Endothelial cell of umbilical vein (primary cell): ENCODE data around the gene CSMD2. TPM values are rescaled to one million over a fixed set of nuclear protein-coding genes. Genes with fewer than 3 reads are reported as not detected.

Source experiments
- BruUV-seq: library from RNA; stranded (reverse); fragments of 400-500 nt; replicated peaks from 2 replicates; lab custom pipeline; 2021; lab: Mats Ljungman, UMichigan
- CTCF ChIA-PET: fragments of 300-600, 350-600 bp; sonication (Branson Sonifier 250); formaldehyde crosslinking; loops from one replicate; lab custom pipeline; 2021; ENCODE audit warnings: antibody characterized with exemption, inconsistent platforms; lab: Charles Lee
- POLR2A ChIA-PET: fragments of 300-600, 350-600 bp; sonication (Branson Sonifier 250); formaldehyde crosslinking; loops from one replicate; lab custom pipeline; 2021; ENCODE audit warnings: antibody characterized with exemption, inconsistent platforms; lab: Charles Lee
- DNase-seq: peaks from one replicate; pipeline ENCODE4 v3.0.0-alpha.2; 2011; ENCODE audit warnings: low read depth, low spot score
- FAIRE-seq: peaks from 2 replicates; lab custom pipeline; 2011; peaks lifted over from hg19 to GRCh38; lab: Jason Lieb, UNC
- H2AFZ ChIP-seq: 2 replicates; pipeline ENCODE4 v1.6.0; 2012; ENCODE audit warnings: low read depth, low read length, control low read depth, inconsistent platforms
- H3K27ac ChIP-seq: 2 replicates; pipeline ENCODE4 v1.5.1; 2011; ENCODE audit warnings: low read depth, mild to moderate bottlenecking, control low read depth, low read length, moderate library complexity; ENCODE audit not compliant: insufficient read depth
- H3K27me3 ChIP-seq, 2 experiments: 2 replicates each; pipeline versions ENCODE4 v1.6.0 to v1.6.1; 2011; ENCODE audit warnings: low read length in 2 of 2, mixed read lengths in 1 of 2; ENCODE audit not compliant: control insufficient read depth in 2 of 2, insufficient read depth in 2 of 2
- H3K36me3 ChIP-seq, 2 experiments: 2 replicates in 1 of 2; 3 replicates in 1 of 2; pipeline ENCODE4 v1.5.1; 2011; ENCODE audit warnings: low read length in 2 of 2, mild to moderate bottlenecking in 1 of 2, moderate library complexity in 1 of 2; ENCODE audit not compliant: control insufficient read depth in 2 of 2, insufficient read depth in 2 of 2; ENCODE audit errors: extremely low read depth in 1 of 2
- H3K4me1 ChIP-seq: 3 replicates; pipeline ENCODE4 v1.5.1; 2011; ENCODE audit warnings: mild to moderate bottlenecking, low read length; ENCODE audit not compliant: control insufficient read depth, insufficient read depth; ENCODE audit errors: extremely low read depth
- H3K4me2 ChIP-seq: 2 replicates; pipeline ENCODE4 v1.6.1; 2011; ENCODE audit warnings: low read length, control low read depth, mixed read lengths; ENCODE audit not compliant: insufficient read depth
- H3K4me3 ChIP-seq, 3 experiments: fragments of 200-600 bp in 1 of 3; sonication (generic), shearing (Covaris generic) in 1 of 3; replicated peaks in 1 of 3; 2 replicates each; pipeline ENCODE4 v1.5.1; 2011 to 2016; ENCODE audit warnings: control low read depth in 3 of 3, low read length in 3 of 3, mild to moderate bottlenecking in 2 of 3, inconsistent platforms in 1 of 3, low read depth in 1 of 3, moderate library complexity in 1 of 3; ENCODE audit not compliant: insufficient read depth in 1 of 3
- H3K79me2 ChIP-seq: 2 replicates; pipeline ENCODE4 v1.6.0; 2012; ENCODE audit warnings: low read length, inconsistent platforms; ENCODE audit not compliant: control insufficient read depth, insufficient read depth
- H3K9ac ChIP-seq: replicated peaks from 2 replicates; pipeline ENCODE3; 2011; ENCODE audit warnings: low read length, control low read depth; ENCODE audit not compliant: insufficient read depth; ENCODE audit errors: extremely low read depth
- H3K9me1 ChIP-seq: replicated peaks from 3 replicates; pipeline ENCODE4 v1.6.0; 2011; ENCODE audit warnings: mild to moderate bottlenecking, low read length; ENCODE audit not compliant: control insufficient read depth, insufficient read depth; ENCODE audit errors: extremely low read depth
- H3K9me3 ChIP-seq: replicated peaks from 2 replicates; pipeline ENCODE4 v1.5.1; 2012; ENCODE audit warnings: low read length, inconsistent platforms; ENCODE audit not compliant: control insufficient read depth, insufficient read depth
- H4K20me1 ChIP-seq: replicated peaks from 2 replicates; pipeline ENCODE3; 2011; ENCODE audit warnings: mild to moderate bottlenecking, low read length; ENCODE audit not compliant: control insufficient read depth, insufficient read depth; ENCODE audit errors: extremely low read depth
- EZH2 ChIP-seq: IDR thresholded peaks from 2 replicates; pipeline ENCODE4 v1.6.1; 2012; ENCODE audit warnings: borderline replicate concordance, low read depth, mild to moderate bottlenecking, moderate library complexity, low read length, inconsistent platforms; ENCODE audit not compliant: severe bottlenecking
- FOS ChIP-seq: IDR thresholded peaks from 2 replicates; pipeline ENCODE4 v1.6.1; 2011; ENCODE audit warnings: mild to moderate bottlenecking, low read length, moderate library complexity, borderline replicate concordance; ENCODE audit not compliant: insufficient read depth
- GATA2 ChIP-seq: IDR thresholded peaks from 2 replicates; pipeline ENCODE4 v1.7.0; 2011; ENCODE audit warnings: low read depth, mild to moderate bottlenecking, moderate library complexity, mixed read lengths, low read length; ENCODE audit not compliant: insufficient read length, insufficient read depth
- JUN ChIP-seq: IDR thresholded peaks from 2 replicates; pipeline ENCODE4 v1.6.1; 2011; ENCODE audit warnings: borderline replicate concordance, low read depth; ENCODE audit not compliant: insufficient read length, insufficient read depth
- MYC ChIP-seq: IDR thresholded peaks from one replicate; pipeline ENCODE4 v1.6.1; 2011; ENCODE audit warnings: mild to moderate bottlenecking, low read depth, low read length
- POLR2A ChIP-seq: IDR thresholded peaks from 2 replicates; pipeline ENCODE4 v1.6.1; 2012; ENCODE audit warnings: low read depth, mild to moderate bottlenecking, control low read depth, low read length
- POLR2AphosphoS5 ChIP-seq: IDR thresholded peaks from 2 replicates; pipeline ENCODE4 v1.6.1; 2012; ENCODE audit warnings: low read depth, mild to moderate bottlenecking, control low read depth, low read length, moderate library complexity; ENCODE audit not compliant: insufficient read depth
- dilution Hi-C: fragments of 300-500 bp; cut with MboI; formaldehyde crosslinking; loops from one replicate; pipeline ENCODE4 v1.15.0; 2019; ENCODE audit warnings: low sequenced_read_pairs; ENCODE audit not compliant: extremely low pct_ligation_motif_present
- intact Hi-C: fragments of 100-400 bp; cut with micrococcal nuclease; formaldehyde crosslinking; loops from one replicate; pipeline ENCODE4 v1.10.0; 2022
- polyA plus RNA-seq, 4 experiments: library from polyadenylated mRNA; depleted of rRNA in 3 of 4; stranded (reverse) in 3 of 4; unstranded in 1 of 4; fragments of >200 nt; gene quantifications; 2 replicates each; pipeline versions ENCODE4 v1.2.1 to v1.2.3, GENCODE V29; 2011 to 2012; ENCODE audit warnings: missing spikeins in 1 of 4
- total RNA-seq: library from RNA; stranded (reverse); gene quantifications from 2 replicates; pipeline ENCODE4 v1.2.3, GENCODE V29; 2021
- TF ChIP-seq, protein P1 (sequence below), 2 donors: IDR thresholded peaks; 1 replicate in 1 of 2; 2 replicates in 1 of 2; pipeline ENCODE4 v1.5.1; 2011; ENCODE audit warnings: low read length in 2 of 2, mild to moderate bottlenecking in 2 of 2, moderate library complexity in 2 of 2, control low read depth in 1 of 2, inconsistent platforms in 1 of 2, low read depth in 1 of 2; ENCODE audit not compliant: insufficient read depth in 1 of 2; ENCODE audit errors: extremely low read depth in 1 of 2
- TF ChIP-seq, protein P2 (sequence below): IDR thresholded peaks from 2 replicates; pipeline ENCODE4 v1.6.1; 2011; ENCODE audit not compliant: insufficient read depth, insufficient read length

Gene CSMD2
- total and polyA plus RNA-seq, 2 donors (not counting 3 experiments of a cell fraction or from before 2014, with no cell fraction given), result under 0.01 TPM; not detected in 1

DNA sequence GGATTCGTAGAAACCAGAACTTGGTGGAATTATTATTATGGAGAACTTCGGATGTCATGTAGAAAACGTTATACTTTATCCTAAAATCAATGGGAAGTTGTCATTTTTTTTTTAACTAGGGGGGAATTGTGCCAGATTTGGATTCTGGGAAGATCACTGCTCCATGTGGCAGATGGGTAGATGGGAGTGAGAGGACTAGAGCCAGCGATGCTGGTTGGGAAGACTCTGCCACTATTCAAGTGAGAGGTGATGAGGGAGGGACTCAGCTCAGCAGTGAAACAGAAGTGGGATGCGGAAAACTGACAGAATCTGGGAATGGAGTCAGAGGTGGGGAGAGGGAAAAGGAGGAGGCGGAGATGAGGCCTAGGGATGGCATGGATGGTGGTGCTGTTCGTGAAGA is 382.3 kb downstream of the CSMD2 start:
- dilution Hi-C loops, result no loop called here

More for the DNA sequence above, 382.3 kb downstream of the CSMD2 start:
- no peak for FAIRE-seq
- no TSS peak for BruUV-seq
- Histone ChIP-seq H2AFZ (no peak overlapping the region), H3K9me1 (no peaks in the 10 kb centered on the region), H3K4me2 (no peak overlapping the region), H4K20me1 (no peaks in the 10 kb centered on the region), H3K27me3 (no peaks in the 10 kb centered on the region), H3K9ac (no peak overlapping the region), H3K4me1 (no peaks in the 10 kb centered on the region), H3K79me2 (no peaks in the 10 kb centered on the region), H3K27ac (no peak overlapping the region), H3K36me3 (no peaks in the 10 kb centered on the region), H3K4me3 (no peak overlapping the region), H3K9me3 (no peaks in the 10 kb centered on the region)
- no peak for DNase-seq
- ChIA-PET POLR2A (no interaction called here), CTCF (no interaction called here)
- intact Hi-C loops, result no loop called here
- TF ChIP-seq EZH2, result no peak
- TF ChIP-seq, protein P1, sequence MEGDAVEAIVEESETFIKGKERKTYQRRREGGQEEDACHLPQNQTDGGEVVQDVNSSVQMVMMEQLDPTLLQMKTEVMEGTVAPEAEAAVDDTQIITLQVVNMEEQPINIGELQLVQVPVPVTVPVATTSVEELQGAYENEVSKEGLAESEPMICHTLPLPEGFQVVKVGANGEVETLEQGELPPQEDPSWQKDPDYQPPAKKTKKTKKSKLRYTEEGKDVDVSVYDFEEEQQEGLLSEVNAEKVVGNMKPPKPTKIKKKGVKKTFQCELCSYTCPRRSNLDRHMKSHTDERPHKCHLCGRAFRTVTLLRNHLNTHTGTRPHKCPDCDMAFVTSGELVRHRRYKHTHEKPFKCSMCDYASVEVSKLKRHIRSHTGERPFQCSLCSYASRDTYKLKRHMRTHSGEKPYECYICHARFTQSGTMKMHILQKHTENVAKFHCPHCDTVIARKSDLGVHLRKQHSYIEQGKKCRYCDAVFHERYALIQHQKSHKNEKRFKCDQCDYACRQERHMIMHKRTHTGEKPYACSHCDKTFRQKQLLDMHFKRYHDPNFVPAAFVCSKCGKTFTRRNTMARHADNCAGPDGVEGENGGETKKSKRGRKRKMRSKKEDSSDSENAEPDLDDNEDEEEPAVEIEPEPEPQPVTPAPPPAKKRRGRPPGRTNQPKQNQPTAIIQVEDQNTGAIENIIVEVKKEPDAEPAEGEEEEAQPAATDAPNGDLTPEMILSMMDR (IDR thresholded peaks at IDR 0.05; ENCODE audit: extremely low read depth in 1 of 2, insufficient read depth in 1 of 2, low read depth in 1 of 2, low read length in 2 of 2), result no peak
- TF ChIP-seq, protein P2, sequence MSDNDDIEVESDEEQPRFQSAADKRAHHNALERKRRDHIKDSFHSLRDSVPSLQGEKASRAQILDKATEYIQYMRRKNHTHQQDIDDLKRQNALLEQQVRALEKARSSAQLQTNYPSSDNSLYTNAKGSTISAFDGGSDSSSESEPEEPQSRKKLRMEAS, result no peak
- no peak for TF ChIP-seq FOS
- TF ChIP-seq MYC, result no peak
- no peak for TF ChIP-seq JUN
- no peak for TF ChIP-seq GATA2
- no peak for TF ChIP-seq POLR2AphosphoS5
- TF ChIP-seq POLR2A, result no peak
